NOMO-1 treated with DMSO at 0.1 percent for 48 hours (cell line): ENCODE results near the gene KCND1.
A peak's percentile ranks its signal among the peaks of the same experiment; 100 is the strongest.

Experiments
- DNase-seq: peaks from one replicate; lab custom pipeline; 2025; ENCODE audit not compliant: unreplicated experiment; lab: John Stamatoyannopoulos, UW

KCND1 gene

DNA sequence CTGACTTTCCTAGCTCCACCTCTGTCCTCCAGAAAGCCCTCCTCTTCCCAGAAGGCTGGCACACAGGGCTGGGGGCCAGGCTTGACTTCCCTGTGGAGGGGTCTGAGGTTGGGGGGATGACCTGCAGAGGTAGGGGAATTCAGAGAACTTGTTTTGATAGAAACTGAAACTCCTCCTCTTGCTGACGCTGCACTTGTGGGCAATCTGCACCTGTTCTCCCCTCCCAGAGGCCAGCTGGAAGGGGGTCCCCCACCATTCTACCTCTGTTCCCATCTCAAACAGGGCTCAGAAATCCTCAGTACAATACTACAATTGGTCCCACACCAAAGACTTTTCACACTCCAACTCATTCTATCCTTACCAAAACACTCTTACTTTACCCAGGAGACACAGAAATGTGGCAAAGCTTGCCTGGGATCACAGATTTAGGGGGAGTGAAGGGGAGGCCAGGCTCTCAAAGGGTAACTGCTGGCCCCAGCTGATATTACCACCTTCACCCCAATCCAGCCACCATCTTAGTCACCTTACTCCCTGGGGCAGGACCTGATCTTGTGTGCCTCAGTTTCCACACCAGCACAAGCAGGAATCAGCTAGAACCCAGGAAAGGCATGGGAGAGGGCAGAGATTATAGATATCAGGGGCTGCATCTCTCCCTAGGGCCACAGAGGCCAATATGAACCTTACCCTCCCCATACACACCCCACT lies 32.8 kb downstream of the KCND1 start:
- no peak for DNase-seq

GRCh38 chrX:48937054-48937907 lies 34.4 kb downstream of the KCND1 start:
- DNase-seq = peak; percentile 87

DNA sequence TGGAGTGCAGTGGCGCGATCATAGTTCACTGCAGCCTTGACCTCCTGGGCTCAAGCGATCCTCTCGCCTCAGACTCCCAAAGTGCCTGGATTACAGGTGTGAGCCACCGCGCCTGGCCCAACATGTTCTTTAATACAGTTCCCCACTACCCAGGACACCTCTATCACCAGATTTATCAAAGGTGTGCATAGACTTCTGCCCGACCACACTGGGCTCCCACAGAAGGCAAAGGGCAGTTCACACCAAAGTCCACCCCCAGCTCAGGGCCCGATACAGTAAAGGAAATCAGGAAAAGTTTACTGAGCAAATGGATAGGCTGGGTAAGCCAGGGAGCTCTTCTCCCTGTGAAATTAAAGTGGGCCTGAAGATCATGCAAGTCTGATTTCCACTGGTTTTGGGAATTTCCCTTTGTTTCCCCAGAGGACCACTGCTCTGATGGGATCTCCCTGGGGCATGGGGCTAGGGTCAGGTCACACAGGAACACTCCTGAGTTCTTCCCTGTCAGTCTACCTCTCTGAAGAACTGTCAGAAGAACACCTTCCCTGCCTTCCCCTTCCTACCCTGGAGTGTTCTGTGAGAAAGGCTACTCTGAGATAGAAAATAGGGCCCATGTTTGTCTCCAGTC lies 35.1 kb downstream of the KCND1 start:
- no peak for DNase-seq

GRCh38 chrX:48935301-48935670 lies 36.4 kb downstream of the KCND1 start:
- DNase-seq = no peak

DNA sequence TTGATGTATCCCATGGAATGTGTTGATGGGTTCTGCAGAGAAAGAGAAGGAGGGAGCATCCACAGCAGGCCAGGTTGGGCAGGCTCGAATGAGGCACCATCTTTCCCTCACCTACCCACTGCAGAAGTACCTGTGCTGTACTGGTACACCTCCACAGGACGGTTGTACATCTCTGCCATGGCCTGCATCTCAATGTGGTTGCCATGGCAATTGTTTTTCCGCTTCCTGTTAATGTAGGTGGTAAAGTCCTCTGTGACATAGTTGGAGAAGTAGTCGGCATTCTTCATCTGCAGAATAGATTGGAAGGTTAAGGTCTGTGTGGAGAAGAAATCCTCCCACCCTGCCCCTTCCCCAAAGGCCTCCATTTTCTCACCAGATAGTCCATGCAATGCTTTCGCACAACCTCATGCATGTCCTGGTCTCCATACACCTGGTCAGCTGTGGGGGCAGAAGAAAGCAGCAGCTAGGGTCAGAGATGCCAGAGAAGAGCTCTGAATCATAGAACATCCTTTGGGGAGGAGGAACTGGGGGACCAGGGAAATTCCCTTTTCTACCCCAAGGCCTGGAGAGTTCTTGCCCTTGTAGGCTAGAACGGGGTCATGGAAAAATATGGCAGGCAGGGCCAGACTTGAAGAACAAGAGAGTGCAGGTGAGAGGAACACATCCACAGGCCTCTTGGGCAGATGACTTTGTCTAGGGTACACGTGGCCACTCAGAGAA lies 36.9 kb downstream of the KCND1 start:
- DNase-seq = no peak

GRCh38 chrX:48933757-48934156 lies 37.9 kb downstream of the KCND1 start:
- no peak for DNase-seq

GRCh38 chrX:48927736-48928382 lies 43.8 kb downstream of the KCND1 start:
- DNase-seq = no peak

DNA sequence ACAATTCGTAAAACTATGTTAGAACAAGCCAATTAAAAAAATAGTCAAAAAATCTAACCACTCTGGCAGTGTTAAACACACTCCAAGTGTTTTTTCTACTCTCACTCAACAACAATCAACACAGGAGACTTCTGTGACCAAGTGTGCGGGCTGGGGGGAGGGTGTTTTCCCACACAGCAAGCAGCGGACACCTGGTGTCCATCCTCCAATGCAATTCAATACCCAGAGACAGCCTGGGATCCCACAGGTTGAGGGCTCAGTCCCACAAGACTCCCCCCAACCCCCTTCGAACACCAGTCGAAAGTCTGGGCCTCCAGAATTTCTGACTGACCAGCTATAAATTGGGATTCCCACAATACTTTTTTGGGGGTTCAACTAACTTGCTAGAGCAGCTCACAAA lies 44.5 kb downstream of the KCND1 start:
- DNase-seq = no peak

DNA sequence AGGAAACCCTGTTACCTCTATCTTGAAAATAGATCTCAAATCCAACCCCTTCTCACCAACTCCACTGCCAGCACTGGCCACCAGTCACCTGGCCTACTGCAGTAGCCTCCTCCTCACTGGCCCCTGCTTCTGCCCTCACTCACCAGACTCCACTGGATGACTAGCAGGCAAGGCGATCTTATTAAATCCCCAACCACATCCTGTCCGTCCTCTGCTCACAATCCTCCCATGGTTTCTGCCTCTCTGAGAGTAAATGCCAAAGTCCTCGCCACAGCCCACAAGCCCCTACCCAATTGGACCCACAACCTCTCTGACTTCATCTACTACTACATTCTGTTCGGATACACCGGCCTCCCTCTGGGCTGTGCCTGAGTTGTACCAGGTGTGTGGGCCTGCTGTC lies 47.4 kb downstream of the KCND1 start:
- DNase-seq = no peak

DNA sequence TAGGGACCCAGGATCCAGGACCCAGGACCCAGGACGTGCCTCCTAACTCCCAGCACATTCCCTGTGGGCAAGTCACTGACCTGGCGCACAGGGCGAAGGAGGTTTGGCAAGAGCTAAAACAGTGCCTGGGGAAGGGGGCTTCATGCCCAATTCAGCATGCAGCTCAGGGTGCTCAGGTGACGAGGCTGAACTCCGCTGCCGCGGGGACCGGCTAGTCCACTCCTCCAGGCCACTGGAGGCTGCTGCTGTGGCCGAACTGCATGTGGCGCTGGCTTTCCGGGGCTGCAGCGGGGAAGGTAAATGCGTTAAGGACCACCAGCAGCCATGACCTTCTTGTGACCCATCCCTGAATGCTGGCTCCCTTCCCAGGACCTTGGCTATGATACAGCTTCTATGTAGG lies 47.9 kb downstream of the KCND1 start:
- DNase-seq = no peak

DNA sequence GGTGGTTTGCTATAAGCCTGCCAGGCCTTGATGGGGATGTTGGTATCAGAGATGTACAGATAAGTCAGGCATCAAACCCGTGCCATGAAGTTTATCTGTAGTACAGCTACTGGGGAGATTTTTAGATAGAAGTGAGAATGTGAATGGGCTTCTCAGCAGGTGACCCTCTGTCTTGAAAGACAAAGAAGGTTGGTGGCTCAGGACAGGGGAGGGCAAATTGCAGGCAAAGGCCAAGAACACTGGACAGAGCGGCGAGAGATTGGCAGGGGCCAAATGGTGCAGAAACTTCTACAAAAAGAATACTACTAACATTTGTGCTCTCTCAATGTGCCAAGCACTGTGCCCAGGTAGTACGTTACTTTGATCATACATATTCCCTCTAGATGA lies 50.9 kb downstream of the KCND1 start:
- DNase-seq = no peak

DNA sequence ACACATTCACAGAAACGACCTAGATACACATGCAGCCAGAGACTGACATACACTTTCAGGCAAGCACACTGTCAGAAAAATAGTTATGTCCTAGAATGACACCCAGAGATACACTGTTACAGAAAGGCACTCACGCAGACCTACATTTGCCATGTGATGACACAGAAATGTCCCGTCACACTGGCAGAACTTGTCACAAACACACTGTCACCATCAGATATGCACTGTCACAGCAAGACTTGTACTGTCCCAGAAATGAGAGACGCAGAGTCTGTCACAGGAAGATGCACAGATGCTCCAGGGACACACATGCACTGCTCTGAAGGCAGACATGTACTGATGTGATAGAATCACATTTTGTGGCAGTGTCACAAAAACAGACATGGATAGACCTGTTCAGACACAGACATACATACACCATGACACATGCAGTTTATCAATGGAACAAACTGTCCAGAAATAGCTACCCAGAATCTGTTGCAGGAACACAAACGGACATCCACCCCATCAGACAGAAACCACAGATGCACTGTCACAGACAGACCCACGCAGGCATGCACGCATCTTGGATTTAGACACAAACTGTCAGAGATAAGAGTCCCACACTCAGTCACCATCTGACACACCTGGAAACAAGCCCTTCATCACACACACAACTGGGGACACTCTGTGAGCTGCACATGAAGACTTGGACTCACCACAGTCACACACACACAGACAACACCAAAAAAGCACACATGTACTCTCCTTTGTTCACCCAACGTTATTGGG lies 51.5 kb downstream of the KCND1 start:
- no peak for DNase-seq

- DNase-seq = no peak
Observed at GRCh38 chrX:48919360-48919841, 52.2 kb downstream of the KCND1 start.

- DNase-seq = peak; percentile 93
Observed at GRCh38 chrX:48918643-48919340, 52.9 kb downstream of the KCND1 start, which contains the start of gene PIM2. TSS of gene PIM2 (minus strand) at chrX:48919024. CDS start at chrX:48918834, 190 bp downstream.

DNA sequence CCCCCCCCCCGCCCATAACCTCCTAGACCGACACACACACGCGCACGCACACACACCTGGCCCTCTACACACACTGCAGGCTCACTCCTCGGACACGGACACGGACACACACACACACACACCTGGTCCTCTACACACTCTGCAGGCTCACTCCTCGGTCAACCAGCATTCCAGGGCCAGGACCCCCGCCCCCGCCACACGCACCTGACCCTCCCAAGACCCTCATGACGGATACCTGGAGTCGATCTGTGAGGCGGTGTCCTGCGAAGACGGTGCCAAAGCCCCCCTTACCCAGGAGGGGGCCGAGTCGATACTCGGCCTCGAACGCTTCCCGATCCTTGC lies 53.4 kb downstream of the KCND1 start:
- no peak for DNase-seq

GRCh38 chrX:48917139-48918001 lies 54.3 kb downstream of the KCND1 start:
- DNase-seq = peak; percentile 88

GRCh38 chrX:48914593-48915493 lies 56.8 kb downstream of the KCND1 start:
- DNase-seq = no peak
